HepG2 (cell line): ENCODE data around the gene CNOT8. TPM values are rescaled to one million over a fixed set of nuclear protein-coding genes. Genes with fewer than 3 reads are reported as not detected.

Source experiments
- ATRX ChIP-seq: sonication (generic); formaldehyde crosslinking; IDR thresholded peaks from 2 replicates; pipeline ENCODE4 v1.4.0; 2020; ENCODE audit warnings: missing genetic modification reagents, borderline replicate concordance
- FOXP1 ChIP-seq, 2 experiments: fragments of 450-650 bp in 1 of 2; IDR thresholded peaks; 2 replicates each; pipeline ENCODE4 v1.6.1; 2017 to 2018; ENCODE audit warnings: antibody characterized with exemption in 1 of 2
- HMG20A ChIP-seq: IDR thresholded peaks from 2 replicates; pipeline ENCODE4 v1.6.1; 2016; ENCODE audit warnings: borderline replicate concordance
- IKZF1 ChIP-seq: fragments of 450-650 bp; IDR thresholded peaks from 2 replicates; pipeline ENCODE4 v1.7.1; 2016
- NR2C2 ChIP-seq: sonication (generic); formaldehyde crosslinking; IDR thresholded peaks from 2 replicates; pipeline ENCODE4 v1.4.0; 2020; ENCODE audit warnings: missing genetic modification reagents, mild to moderate bottlenecking, moderate library complexity, borderline replicate concordance
- NR3C1 ChIP-seq: sonication (generic); formaldehyde crosslinking; IDR thresholded peaks from 2 replicates; pipeline ENCODE4 v1.4.0; 2020; ENCODE audit warnings: missing genetic modification reagents
- RFXANK ChIP-seq: IDR thresholded peaks from 2 replicates; pipeline ENCODE4 v1.6.1; 2016
- ZBTB8A ChIP-seq: sonication (generic); formaldehyde crosslinking; IDR thresholded peaks from 2 replicates; pipeline ENCODE4 v1.4.0; 2020; ENCODE audit warnings: mild to moderate bottlenecking, low read depth, missing genetic modification reagents, borderline replicate concordance
- ZFP41 ChIP-seq: sonication (generic); formaldehyde crosslinking; IDR thresholded peaks from 2 replicates; pipeline ENCODE4 v1.4.0; 2020; ENCODE audit warnings: mild to moderate bottlenecking, missing genetic modification reagents, borderline replicate concordance
- ZFX ChIP-seq: sonication (generic); formaldehyde crosslinking; IDR thresholded peaks from 2 replicates; pipeline ENCODE4 v1.4.0; 2020; ENCODE audit warnings: mild to moderate bottlenecking, low read depth, missing genetic modification reagents, moderate library complexity
- ZNF547 ChIP-seq: sonication (generic); formaldehyde crosslinking; IDR thresholded peaks from 2 replicates; pipeline ENCODE4 v1.5.1; 2020; ENCODE audit warnings: mild to moderate bottlenecking, missing genetic modification reagents
- ZNF557 ChIP-seq: sonication (generic); formaldehyde crosslinking; IDR thresholded peaks from 2 replicates; pipeline ENCODE4 v1.4.0; 2020; ENCODE audit warnings: missing genetic modification reagents
- ZNF724P ChIP-seq: sonication (generic); formaldehyde crosslinking; IDR thresholded peaks from 2 replicates; pipeline ENCODE4 v1.8.0; 2022; ENCODE audit warnings: missing genetic modification reagents, borderline replicate concordance
- ZNF891 ChIP-seq: sonication (generic); formaldehyde crosslinking; IDR thresholded peaks from 2 replicates; pipeline ENCODE4 v1.5.0; 2020; ENCODE audit warnings: mild to moderate bottlenecking, missing genetic modification reagents
- polyA plus RNA-seq, 8 experiments: library from polyadenylated mRNA; depleted of rRNA in 3 of 8; stranded (reverse) in 7 of 8; unstranded in 1 of 8; fragments of >200 nt; fragmentation: Illumina TruSeq in 4 of 8; extraction: Trizol in 4 of 8; gene quantifications; 2 replicates each; pipeline versions ENCODE4 v1.2.1 to v1.2.3, GENCODE V29; 2011 to 2016; ENCODE audit warnings: low read depth in 4 of 8, missing spikeins in 1 of 8, mixed read lengths in 1 of 8; ENCODE audit not compliant: insufficient read depth in 1 of 8
- total RNA-seq, 5 experiments: library from RNA; depleted of rRNA; stranded (reverse); fragments of >200 nt; fragmentation: Illumina TruSeq; extraction: Trizol; gene quantifications; 2 replicates each; pipeline ENCODE4 v1.2.3, GENCODE V29; 2016; ENCODE audit warnings: low read depth in 1 of 5
- TF ChIP-seq, protein P1 (sequence below): fragments of 450-650 bp; IDR thresholded peaks from 2 replicates; pipeline ENCODE4 v1.6.1; 2017; ENCODE audit warnings: mild to moderate bottlenecking
- TF ChIP-seq, protein P2 (sequence below): sonication (generic); formaldehyde crosslinking; IDR thresholded peaks from 2 replicates; pipeline ENCODE4 v1.8.0; 2023; ENCODE audit warnings: mild to moderate bottlenecking, missing genetic modification reagents
- TF ChIP-seq, protein P3 (sequence below): sonication (generic); formaldehyde crosslinking; IDR thresholded peaks from 2 replicates; pipeline ENCODE4 v1.4.0; 2020; ENCODE audit warnings: missing genetic modification reagents
- TF ChIP-seq, protein P4 (sequence below), 2 experiments: sonication (generic) in 1 of 2; formaldehyde crosslinking in 1 of 2; IDR thresholded peaks; 2 replicates each; pipeline versions ENCODE4 v1.6.1 to v1.9.0; 2014 to 2022; ENCODE audit warnings: antibody characterized with exemption in 1 of 2, borderline replicate concordance in 1 of 2, inconsistent platforms in 1 of 2, low read depth in 1 of 2, missing genetic modification reagents in 1 of 2

CNOT8 gene
- total and polyA plus RNA-seq, 2 of the 13 experiments (the other 11 are each of a cell fraction or from before 2014, with no cell fraction given) = 37.1 to 74.9 TPM

DNA sequence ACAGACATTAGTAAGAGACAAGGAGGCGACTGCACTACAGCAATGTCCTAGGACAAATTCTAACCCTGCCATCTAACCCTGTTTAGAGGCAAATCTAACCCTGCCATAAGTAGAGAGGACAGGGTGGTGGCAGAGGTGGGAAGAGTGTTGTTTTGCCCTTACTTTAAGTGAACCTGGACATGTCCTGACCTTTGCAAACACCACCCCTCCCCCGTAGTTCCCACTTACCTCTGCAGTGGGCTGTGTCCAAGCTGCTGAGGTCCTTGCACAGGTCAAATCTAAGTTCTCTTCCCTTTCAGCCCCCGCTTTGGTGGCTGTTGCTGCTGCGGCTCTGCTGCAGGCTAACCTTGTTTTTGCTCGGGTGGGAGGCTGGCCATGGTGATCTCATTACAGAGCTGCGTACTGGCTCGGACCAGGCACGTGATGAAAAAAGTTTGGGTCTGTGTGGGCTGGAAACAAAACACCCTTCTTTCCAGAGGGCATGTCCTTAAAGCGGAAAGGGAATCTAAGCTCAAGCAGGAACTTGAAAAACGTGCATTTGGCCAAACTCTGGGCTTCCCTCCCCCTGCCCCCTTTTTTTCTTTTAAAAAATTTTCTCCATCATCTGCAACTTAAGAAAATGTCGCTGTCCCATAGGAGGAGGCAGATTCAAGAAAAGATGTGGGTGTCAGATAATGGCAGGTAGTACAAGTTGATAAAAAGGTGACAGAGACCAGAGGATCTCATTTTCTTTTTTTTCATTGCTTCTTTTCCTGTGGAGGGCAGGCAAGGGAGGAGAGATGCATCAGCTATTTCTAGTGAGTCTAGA is 8.0 kb upstream of the CNOT8 start, which contains the start of gene FAXDC2 (continued):
- TF ChIP-seq, protein P1, sequence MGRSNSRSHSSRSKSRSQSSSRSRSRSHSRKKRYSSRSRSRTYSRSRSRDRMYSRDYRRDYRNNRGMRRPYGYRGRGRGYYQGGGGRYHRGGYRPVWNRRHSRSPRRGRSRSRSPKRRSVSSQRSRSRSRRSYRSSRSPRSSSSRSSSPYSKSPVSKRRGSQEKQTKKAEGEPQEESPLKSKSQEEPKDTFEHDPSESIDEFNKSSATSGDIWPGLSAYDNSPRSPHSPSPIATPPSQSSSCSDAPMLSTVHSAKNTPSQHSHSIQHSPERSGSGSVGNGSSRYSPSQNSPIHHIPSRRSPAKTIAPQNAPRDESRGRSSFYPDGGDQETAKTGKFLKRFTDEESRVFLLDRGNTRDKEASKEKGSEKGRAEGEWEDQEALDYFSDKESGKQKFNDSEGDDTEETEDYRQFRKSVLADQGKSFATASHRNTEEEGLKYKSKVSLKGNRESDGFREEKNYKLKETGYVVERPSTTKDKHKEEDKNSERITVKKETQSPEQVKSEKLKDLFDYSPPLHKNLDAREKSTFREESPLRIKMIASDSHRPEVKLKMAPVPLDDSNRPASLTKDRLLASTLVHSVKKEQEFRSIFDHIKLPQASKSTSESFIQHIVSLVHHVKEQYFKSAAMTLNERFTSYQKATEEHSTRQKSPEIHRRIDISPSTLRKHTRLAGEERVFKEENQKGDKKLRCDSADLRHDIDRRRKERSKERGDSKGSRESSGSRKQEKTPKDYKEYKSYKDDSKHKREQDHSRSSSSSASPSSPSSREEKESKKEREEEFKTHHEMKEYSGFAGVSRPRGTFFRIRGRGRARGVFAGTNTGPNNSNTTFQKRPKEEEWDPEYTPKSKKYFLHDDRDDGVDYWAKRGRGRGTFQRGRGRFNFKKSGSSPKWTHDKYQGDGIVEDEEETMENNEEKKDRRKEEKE = no peak
- TF ChIP-seq NR2C2 = no peak
- no peak for TF ChIP-seq ZNF724P (CRISPR knock-in tag)
- peak; percentile 44; the same call in 1 of the 2 replicates for TF ChIP-seq ZFP41 (CRISPR knock-in tag)
- no peak for TF ChIP-seq ZNF547 (CRISPR knock-in tag)
- TF ChIP-seq HMG20A (CRISPR knock-in tag) = no peak
- TF ChIP-seq ATRX (CRISPR knock-in tag) = no peak
- TF ChIP-seq, protein P2, sequence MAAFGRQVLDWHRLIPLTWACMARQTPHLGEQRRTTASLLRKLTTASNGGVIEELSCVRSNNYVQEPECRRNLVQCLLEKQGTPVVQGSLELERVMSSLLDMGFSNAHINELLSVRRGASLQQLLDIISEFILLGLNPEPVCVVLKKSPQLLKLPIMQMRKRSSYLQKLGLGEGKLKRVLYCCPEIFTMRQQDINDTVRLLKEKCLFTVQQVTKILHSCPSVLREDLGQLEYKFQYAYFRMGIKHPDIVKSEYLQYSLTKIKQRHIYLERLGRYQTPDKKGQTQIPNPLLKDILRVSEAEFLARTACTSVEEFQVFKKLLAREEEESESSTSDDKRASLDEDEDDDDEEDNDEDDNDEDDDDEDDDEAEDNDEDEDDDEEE (CRISPR knock-in tag) = no peak
- TF ChIP-seq NR3C1 (CRISPR knock-in tag) = no peak
- TF ChIP-seq IKZF1 = no peak
- TF ChIP-seq ZNF557 = no peak
- TF ChIP-seq, protein P3, sequence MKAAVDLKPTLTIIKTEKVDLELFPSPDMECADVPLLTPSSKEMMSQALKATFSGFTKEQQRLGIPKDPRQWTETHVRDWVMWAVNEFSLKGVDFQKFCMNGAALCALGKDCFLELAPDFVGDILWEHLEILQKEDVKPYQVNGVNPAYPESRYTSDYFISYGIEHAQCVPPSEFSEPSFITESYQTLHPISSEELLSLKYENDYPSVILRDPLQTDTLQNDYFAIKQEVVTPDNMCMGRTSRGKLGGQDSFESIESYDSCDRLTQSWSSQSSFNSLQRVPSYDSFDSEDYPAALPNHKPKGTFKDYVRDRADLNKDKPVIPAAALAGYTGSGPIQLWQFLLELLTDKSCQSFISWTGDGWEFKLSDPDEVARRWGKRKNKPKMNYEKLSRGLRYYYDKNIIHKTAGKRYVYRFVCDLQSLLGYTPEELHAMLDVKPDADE (CRISPR knock-in tag) = no peak
- TF ChIP-seq RFXANK = no peak
- TF ChIP-seq, protein P4, sequence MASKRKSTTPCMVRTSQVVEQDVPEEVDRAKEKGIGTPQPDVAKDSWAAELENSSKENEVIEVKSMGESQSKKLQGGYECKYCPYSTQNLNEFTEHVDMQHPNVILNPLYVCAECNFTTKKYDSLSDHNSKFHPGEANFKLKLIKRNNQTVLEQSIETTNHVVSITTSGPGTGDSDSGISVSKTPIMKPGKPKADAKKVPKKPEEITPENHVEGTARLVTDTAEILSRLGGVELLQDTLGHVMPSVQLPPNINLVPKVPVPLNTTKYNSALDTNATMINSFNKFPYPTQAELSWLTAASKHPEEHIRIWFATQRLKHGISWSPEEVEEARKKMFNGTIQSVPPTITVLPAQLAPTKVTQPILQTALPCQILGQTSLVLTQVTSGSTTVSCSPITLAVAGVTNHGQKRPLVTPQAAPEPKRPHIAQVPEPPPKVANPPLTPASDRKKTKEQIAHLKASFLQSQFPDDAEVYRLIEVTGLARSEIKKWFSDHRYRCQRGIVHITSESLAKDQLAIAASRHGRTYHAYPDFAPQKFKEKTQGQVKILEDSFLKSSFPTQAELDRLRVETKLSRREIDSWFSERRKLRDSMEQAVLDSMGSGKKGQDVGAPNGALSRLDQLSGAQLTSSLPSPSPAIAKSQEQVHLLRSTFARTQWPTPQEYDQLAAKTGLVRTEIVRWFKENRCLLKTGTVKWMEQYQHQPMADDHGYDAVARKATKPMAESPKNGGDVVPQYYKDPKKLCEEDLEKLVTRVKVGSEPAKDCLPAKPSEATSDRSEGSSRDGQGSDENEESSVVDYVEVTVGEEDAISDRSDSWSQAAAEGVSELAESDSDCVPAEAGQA (IDR thresholded peaks at IDR 0.05; ENCODE audit: low read depth) = no peak
- TF ChIP-seq, protein P4 (CRISPR knock-in tag; IDR thresholded peaks at IDR 0.05; ENCODE audit: borderline replicate concordance) = no peak
- no peak for TF ChIP-seq FOXP1 (IDR thresholded peaks at IDR 0.05)
- TF ChIP-seq FOXP1 (CRISPR knock-in tag; IDR thresholded peaks at IDR 0.05) = 0 out of 2 replicates have a peak, but pooled peaks have one; percentile 16
- TF ChIP-seq ZBTB8A (CRISPR knock-in tag) = no peak
- TF ChIP-seq ZFX (CRISPR knock-in tag) = peak; percentile 25; the same call in 1 of the 2 replicates
- TF ChIP-seq ZNF891 (CRISPR knock-in tag) = 0 out of 2 replicates have a peak, but pooled peaks have one; percentile 40
